ENCODE measurements around the gene FAHD1.

DNA sequence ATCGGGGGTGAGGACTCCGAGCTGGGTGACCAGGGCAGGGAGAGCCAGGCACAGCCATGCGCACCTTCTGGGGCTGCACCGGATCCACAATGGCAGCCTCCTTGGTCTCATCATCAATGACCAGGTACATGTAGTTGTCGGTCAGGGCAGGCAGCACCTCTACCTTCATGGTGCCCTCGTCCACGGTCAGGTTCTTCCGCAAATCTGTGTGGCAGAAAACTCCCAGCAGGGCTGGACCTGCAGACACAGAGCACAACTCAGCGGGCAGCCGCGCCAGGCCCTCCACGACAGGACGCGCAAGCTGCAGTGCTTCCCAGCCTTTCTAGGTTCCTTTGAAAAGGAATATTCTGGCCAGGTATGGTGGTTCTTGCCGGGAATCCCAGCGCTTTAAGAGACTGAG lies 4.2 kb upstream of the FAHD1 start:
- TF ChIP-seq, protein P1, sequence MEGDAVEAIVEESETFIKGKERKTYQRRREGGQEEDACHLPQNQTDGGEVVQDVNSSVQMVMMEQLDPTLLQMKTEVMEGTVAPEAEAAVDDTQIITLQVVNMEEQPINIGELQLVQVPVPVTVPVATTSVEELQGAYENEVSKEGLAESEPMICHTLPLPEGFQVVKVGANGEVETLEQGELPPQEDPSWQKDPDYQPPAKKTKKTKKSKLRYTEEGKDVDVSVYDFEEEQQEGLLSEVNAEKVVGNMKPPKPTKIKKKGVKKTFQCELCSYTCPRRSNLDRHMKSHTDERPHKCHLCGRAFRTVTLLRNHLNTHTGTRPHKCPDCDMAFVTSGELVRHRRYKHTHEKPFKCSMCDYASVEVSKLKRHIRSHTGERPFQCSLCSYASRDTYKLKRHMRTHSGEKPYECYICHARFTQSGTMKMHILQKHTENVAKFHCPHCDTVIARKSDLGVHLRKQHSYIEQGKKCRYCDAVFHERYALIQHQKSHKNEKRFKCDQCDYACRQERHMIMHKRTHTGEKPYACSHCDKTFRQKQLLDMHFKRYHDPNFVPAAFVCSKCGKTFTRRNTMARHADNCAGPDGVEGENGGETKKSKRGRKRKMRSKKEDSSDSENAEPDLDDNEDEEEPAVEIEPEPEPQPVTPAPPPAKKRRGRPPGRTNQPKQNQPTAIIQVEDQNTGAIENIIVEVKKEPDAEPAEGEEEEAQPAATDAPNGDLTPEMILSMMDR (IDR thresholded peaks at IDR 0.05), result no peak
- no peak for TF ChIP-seq POLR2AphosphoS5 (IDR thresholded peaks at IDR 0.05; ENCODE audit: insufficient read depth in 1 of 2, low read depth in 1 of 2)
- TF ChIP-seq POLR2A (IDR thresholded peaks at IDR 0.05), result no peak
